CD4-positive, alpha-beta T cell treated with Interleukin-15 for 4 hours (primary cell): ENCODE data around the gene CHPF.
A peak's percentile ranks its signal among the peaks of the same experiment; 100 is the strongest.

Source experiments
- DNase-seq: peaks from one replicate; pipeline ENCODE4 v3.0.0-alpha.2; 2020; ENCODE audit warnings: low spot score

Gene CHPF

GRCh38 chr2:219551441-219552381 is 8.1 kb upstream of the CHPF start:
- DNase-seq: no peak

GRCh38 chr2:219549619-219550018 is 6.0 kb upstream of the CHPF start:
- no peak for DNase-seq

- DNase-seq: no peak
These were observed 5.4 kb upstream of the CHPF start for GRCh38 chr2:219548990-219549389.

- DNase-seq: no peak
These were observed 4.0 kb upstream of the CHPF start for GRCh38 chr2:219547621-219548020.

- no peak for DNase-seq
These were observed 2.3 kb upstream of the CHPF start for GRCh38 chr2:219545943-219546352.

- DNase-seq: no peak
These were observed 1.8 kb upstream of the CHPF start for GRCh38 chr2:219545295-219545942.

- no peak for DNase-seq
These were observed 958 bp upstream of the CHPF start for GRCh38 chr2:219544567-219544966.

- no peak for DNase-seq
These were observed 546 bp downstream of the CHPF start for GRCh38 chr2:219542931-219543595.

- DNase-seq: peak; percentile 89
These were observed 1.9 kb downstream of the CHPF start for GRCh38 chr2:219541611-219542180.

GRCh38 chr2:219540784-219541504 is 2.7 kb downstream of the CHPF start:
- no peak for DNase-seq

- DNase-seq: no peak
These were observed 3.5 kb downstream of the CHPF start for GRCh38 chr2:219539926-219540678.

- DNase-seq: no peak
These were observed 4.4 kb downstream of the CHPF start for GRCh38 chr2:219538956-219539788.

GRCh38 chr2:219538504-219538951 is 5.1 kb downstream of the CHPF start:
- DNase-seq: no peak

- no peak for DNase-seq
These were observed 5.7 kb downstream of the CHPF start for GRCh38 chr2:219537657-219538488.

GRCh38 chr2:219536967-219537366 is 6.6 kb downstream of the CHPF start:
- no peak for DNase-seq

- DNase-seq: no peak
These were observed 7.2 kb downstream of the CHPF start for GRCh38 chr2:219536425-219536824.

GRCh38 chr2:219533930-219534661 is 9.5 kb downstream of the CHPF start:
- DNase-seq: no peak

- DNase-seq: no peak
These were observed 11.3 kb downstream of the CHPF start for GRCh38 chr2:219532378-219532649.
